Measurements from ENCODE around the gene PTBP1. TPM values are rescaled to one million over a fixed set of nuclear protein-coding genes. Genes with fewer than 3 reads are reported as not detected.
"Not testable (repeated sequence)": the region's sequence is repeated elsewhere in the genome, so short reads cannot be mapped to it uniquely, and the experiment has no call there.

The PTBP1 gene
- total RNA-seq, 2 experiments from 2014 or later: 524 to 526 TPM

DNA sequence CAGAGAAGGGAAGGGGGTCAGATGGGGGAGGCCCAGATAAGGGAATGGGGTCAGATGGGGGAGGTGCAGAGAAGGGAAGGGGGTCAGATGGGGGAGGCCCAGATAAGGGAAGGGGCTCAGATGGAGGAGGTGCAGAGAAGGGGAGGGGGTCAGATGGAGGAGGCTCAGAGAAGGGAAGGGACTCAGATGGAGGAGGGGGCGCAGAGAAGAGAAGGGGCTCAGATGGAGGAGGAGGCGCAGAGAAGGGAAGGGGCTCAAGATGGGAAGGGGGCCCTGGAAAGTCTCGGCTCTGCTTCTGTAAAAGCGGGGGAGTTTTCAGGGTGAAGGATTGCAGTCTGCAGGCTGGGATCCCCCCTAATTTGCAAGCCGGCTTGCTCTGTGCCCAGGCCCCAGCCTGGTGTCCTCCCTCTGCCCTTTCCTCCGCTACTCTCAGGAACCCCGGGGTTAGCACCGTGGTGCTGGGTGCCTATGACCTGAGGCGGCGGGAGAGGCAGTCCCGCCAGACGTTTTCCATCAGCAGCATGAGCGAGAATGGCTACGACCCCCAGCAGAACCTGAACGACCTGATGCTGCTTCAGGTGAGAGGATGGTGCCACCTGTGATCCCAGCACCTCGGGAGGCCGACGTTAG, 32.0 kb downstream of the PTBP1 start:
- H3K4me1 Mint-ChIP-seq (ENCODE audit: low read depth): no peaks in the 10 kb centered on the region
- DNase-seq (no peak), ATAC-seq (no peak)
- H3K4me3 Mint-ChIP-seq: no peak overlapping the region
- POLR2A ChIA-PET: no interaction called here
- no peaks in the 10 kb centered on the region for H3K27me3 Mint-ChIP-seq (ENCODE audit: low read depth)
- no peak overlapping the region for H3K27ac Mint-ChIP-seq
- H3K9me3 Mint-ChIP-seq (ENCODE audit: insufficient read depth): no peaks in the 10 kb centered on the region
- CTCF ChIA-PET: no interaction called here
- no peaks in the 10 kb centered on the region for H3K36me3 Mint-ChIP-seq (ENCODE audit: low read depth)

DNA sequence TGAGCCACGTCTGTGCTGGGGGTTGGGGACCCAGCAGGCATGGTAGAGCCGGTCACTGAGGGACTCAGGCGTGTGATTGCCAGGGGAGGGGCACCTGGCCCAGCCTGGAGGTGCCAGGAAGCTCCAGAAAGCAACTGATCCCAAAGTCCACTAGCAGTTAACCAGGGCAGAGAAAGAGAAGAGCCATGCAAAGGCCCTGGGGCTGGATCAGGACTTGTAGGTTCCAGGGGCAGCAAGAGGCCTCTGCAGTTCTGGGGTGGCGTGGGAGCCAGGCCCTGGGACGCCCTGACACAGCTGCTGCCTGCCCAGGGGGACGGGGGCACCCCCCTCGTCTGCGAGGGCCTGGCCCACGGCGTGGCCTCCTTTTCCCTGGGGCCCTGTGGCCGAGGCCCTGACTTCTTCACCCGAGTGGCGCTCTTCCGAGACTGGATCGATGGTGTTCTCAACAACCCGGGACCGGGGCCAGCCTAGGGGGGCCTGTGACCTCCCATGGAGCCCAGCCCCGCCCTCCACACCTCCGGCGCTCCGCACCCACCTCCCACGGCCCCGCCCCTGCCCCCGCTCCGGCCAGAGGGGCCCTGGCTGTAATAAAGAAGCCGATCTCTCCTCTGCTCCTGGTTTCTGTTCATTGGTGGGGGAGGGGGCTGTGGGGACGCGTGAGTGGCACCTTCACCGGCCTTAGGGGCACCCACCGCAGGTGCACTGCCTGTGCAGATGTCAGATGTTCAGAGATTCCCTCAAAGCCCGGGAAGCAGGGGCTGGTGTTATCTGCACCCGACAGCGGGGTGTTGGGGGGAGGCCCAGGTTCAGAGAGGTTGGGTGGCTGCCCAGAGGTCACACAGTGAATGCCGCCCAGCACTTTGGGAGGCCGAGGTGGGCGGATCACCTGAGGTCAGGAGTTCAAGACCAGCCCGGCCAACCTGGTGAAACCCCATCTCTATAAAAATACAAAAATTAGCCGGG, 34.4 kb downstream of the PTBP1 start:
- ATAC-seq: no peak
- no peak for DNase-seq
- ChIA-PET POLR2A (no interaction called here), CTCF (no interaction called here)
- H3K4me1 Mint-ChIP-seq (ENCODE audit: low read depth): no peaks in the 10 kb centered on the region
- H3K36me3 Mint-ChIP-seq (ENCODE audit: low read depth): no peaks in the 10 kb centered on the region
- H3K4me3 Mint-ChIP-seq: no peak overlapping the region
- peaks cover 3% of the 10 kb centered on the region for H3K27me3 Mint-ChIP-seq (ENCODE audit: low read depth)
- H3K9me3 Mint-ChIP-seq (ENCODE audit: insufficient read depth): no peaks in the 10 kb centered on the region
- H3K27ac Mint-ChIP-seq: no peak overlapping the region

DNA sequence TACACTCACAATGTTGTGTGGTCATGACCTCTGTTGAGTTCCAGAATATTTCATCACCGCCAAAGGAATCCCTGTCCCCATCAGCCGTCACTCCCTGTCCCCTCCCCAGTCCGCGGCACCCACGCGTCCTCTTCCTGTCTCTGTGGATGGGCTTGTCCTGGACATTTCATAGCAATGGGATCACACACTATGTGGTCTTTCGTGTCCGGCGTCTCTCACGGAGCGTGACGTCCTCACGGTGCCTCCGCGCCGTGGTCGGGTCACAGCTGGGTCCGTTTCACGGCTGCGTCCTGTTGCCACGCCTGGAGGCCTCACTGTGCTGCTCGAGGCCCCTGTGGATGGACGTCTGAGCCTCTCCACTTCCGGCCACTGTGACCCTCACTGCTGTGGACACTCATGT, 37.0 kb downstream of the PTBP1 start:
- CTCF ChIA-PET: no interaction called here
- Mint-ChIP-seq H3K27me3 (ENCODE audit: low read depth) (peaks cover 3% of the 10 kb centered on the region), H3K27ac (no peak overlapping the region), H3K36me3 (ENCODE audit: low read depth) (no peaks in the 10 kb centered on the region), H3K9me3 (ENCODE audit: insufficient read depth) (no peaks in the 10 kb centered on the region), H3K4me1 (ENCODE audit: low read depth) (no peaks in the 10 kb centered on the region), H3K4me3 (no peak overlapping the region)
- no peak for DNase-seq
- POLR2A ChIA-PET: no interaction called here
- no peak for ATAC-seq

DNA sequence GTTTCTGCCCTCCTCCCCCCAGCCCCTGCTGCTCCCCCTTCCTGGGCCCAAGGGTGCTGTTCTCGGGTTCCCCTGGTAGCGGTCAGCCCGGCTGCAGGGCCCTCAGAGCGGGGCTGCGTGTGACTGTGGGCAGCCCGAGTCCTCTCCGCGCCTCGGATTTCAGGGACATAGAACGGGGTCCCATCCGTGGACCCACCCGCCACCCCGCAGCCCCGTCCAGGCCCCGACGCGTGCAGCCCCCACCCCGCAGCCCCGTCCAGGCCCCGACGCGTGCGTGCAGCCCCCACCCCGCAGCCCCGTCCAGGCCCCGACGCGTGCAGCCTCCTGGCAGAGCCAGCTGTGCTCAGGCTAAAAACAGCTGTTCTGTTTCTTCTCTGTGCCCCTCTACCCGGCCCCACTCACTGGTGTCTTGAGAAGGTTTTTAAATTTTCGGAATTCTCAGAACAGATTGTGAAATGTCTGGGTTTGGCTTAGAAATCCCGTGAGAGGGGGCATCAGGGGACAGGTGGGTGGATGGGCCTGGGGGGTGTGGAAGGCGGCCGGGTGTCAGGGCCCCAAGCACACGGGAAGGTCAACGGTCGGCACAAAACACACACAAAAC, 38.1 kb downstream of the PTBP1 start:
- no peaks in the 10 kb centered on the region for H3K4me1 Mint-ChIP-seq (ENCODE audit: low read depth)
- no peaks in the 10 kb centered on the region for H3K36me3 Mint-ChIP-seq (ENCODE audit: low read depth)
- POLR2A ChIA-PET: no interaction called here
- no peaks in the 10 kb centered on the region for H3K9me3 Mint-ChIP-seq (ENCODE audit: insufficient read depth)
- H3K4me3 Mint-ChIP-seq: no peak overlapping the region
- DNase-seq (no peak), ATAC-seq (no peak)
- peaks cover 3% of the 10 kb centered on the region for H3K27me3 Mint-ChIP-seq (ENCODE audit: low read depth)
- no peak overlapping the region for H3K27ac Mint-ChIP-seq
- CTCF ChIA-PET: no interaction called here

DNA sequence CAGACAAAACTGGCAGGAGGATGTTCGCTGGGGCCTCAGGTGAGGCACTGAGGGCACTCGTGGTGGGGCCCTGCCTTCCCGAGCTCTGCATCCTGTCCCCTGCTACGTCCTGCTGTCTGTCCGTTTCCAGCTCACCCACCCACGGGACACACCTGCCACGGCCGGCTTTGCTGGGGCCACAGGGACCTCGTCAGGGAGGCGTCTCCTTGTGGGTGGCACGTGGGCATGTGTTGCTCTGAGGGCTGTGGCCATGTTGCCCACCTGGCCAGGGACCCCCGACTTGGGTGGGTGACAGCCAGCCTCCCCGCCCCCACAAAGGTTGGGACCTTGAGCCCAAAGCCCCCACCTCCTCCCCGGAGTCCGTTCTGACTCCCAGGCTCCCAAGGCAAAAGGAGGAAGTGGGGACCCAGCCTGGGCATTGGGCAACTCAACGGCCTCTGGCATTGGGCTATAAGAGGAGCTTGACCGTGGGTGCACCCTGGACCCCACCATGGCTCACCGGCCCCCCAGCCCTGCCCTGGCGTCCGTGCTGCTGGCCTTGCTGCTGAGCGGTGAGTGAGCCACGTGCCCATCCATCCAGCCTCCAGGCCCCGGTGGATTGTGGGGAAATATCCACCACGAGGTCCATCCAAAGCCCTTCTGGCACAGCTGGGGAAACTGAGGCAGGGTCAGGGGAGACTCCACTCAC, 43.4 kb downstream of the PTBP1 start, which contains the start of gene PRTN3:
TSS of gene PRTN3 (plus strand) at position 481 of the 688 bp plus-strand sequence. CDS start at position 491, 10 bp downstream.
- Mint-ChIP-seq H3K4me1 (ENCODE audit: low read depth) (peaks cover 4% of the 10 kb centered on the region), H3K36me3 (ENCODE audit: low read depth) (no peaks in the 10 kb centered on the region), H3K27me3 (ENCODE audit: low read depth) (peaks cover 16% of the 10 kb centered on the region), H3K27ac (no peak within 1 kb of the TSS), H3K4me3 (no peak within 1 kb of the TSS), H3K9me3 (ENCODE audit: insufficient read depth) (no peaks in the 10 kb centered on the region)
- POLR2A ChIA-PET: interaction anchor here (0.5 kb wide), 1 partner anchor 132 kb away, joined by 3 read pairs; no protein-coding TSS in a partner anchor
- DNase-seq: no peak
- no peak for ATAC-seq
- CTCF ChIA-PET: no interaction called here

DNA sequence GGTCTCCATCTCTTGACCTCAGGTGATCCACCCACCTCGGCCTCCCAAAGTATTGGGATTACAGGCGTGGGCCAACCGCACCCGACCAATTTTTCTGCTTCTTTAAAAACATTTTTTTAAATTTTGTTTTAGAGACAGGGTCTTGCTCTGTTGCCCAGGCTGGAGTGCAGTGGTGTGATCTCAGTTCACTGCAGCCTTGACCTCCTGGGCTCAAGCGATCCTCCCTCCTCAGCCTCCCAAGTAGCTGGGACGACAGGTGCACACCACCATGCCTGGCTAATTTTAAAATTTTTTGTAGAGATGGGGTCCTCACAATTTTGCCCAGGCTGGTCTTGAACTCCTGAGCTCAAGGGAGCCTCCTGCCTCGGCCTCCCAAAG, 45.5 kb downstream of the PTBP1 start:
- ATAC-seq; H3K4me3 Mint-ChIP-seq; H3K27ac Mint-ChIP-seq; H3K36me3 Mint-ChIP-seq (ENCODE audit: low read depth); CTCF ChIA-PET; H3K4me1 Mint-ChIP-seq (ENCODE audit: low read depth); DNase-seq; H3K9me3 Mint-ChIP-seq (ENCODE audit: insufficient read depth): not testable (repeated sequence)
- POLR2A ChIA-PET: interaction anchor here (0.7 kb wide), 2 partner anchors 67 to 378 kb away, joined by 3 to 4 read pairs; no protein-coding TSS in a partner anchor
- peaks cover 18% of the 10 kb centered on the region for H3K27me3 Mint-ChIP-seq (ENCODE audit: low read depth)

DNA sequence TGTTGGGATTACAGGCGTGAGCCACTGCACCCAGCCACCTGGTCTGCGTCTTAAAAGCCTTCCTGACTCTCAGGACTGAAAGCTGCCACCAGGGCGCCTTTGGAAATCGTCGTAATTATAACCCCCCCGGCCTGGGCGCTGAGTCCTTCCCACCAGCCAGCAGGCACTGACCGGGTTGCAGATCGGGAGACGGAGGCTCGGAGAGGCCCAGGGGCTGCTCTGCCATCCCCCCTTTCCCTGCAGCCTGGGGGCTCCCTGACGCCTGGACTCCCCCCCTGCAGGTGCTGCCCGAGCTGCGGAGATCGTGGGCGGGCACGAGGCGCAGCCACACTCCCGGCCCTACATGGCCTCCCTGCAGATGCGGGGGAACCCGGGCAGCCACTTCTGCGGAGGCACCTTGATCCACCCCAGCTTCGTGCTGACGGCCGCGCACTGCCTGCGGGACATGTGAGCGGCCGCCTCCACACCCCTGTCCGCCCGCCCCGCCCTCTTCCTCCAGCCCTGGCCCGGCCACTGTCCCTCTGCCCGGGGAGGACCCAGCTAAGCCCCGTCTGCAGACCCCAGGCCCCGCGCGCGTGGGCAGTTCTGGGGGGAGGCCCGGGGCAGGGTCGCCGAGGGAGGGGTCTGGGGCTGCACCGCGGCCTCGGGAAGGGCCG, 46.1 kb downstream of the PTBP1 start:
- H3K27me3 Mint-ChIP-seq (ENCODE audit: low read depth): peaks cover 18% of the 10 kb centered on the region
- CTCF ChIA-PET: no interaction called here
- no peak overlapping the region for H3K4me3 Mint-ChIP-seq
- POLR2A ChIA-PET: interaction anchor here (0.7 kb wide), 1 partner anchor 66 kb away, joined by 3 read pairs; no protein-coding TSS in a partner anchor
- no peaks in the 10 kb centered on the region for H3K9me3 Mint-ChIP-seq (ENCODE audit: insufficient read depth)
- ATAC-seq: peak; percentile 23
- no peaks in the 10 kb centered on the region for H3K36me3 Mint-ChIP-seq (ENCODE audit: low read depth)
- no peak for DNase-seq
- no peak overlapping the region for H3K27ac Mint-ChIP-seq
- peaks cover 4% of the 10 kb centered on the region for H3K4me1 Mint-ChIP-seq (ENCODE audit: low read depth)

DNA sequence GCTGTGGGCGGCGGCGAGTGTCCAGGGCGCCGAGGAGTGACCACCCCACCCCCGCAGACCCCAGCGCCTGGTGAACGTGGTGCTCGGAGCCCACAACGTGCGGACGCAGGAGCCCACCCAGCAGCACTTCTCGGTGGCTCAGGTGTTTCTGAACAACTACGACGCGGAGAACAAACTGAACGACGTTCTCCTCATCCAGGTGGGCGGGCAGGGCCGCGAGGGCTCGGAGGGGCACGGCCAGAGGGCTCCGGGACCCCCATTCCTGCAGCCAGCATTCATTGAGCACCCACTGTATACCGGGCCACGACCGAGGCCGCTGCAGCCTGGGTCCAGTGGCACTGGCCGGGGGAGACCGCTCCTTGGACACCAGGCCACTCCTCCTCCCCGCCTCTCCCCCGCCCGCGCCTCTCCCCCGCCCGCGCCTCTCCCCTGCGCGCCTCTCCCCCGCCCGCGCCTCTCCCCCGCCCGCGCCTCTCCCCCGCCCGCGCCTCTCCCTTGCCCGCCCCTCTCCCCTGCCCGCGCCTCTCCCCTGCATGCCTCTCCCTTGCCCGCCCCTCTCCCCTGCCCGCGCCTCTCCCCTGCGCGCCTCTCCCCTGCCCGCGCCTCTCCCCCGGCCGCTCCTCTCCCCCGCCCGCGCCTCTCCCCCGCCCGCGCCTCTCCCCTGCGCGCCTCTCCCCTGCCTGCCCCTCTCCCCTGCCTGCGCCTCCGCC, 46.7 kb downstream of the PTBP1 start:
- H3K36me3 Mint-ChIP-seq (ENCODE audit: low read depth): no peaks in the 10 kb centered on the region
- H3K27ac Mint-ChIP-seq: no peak overlapping the region
- DNase-seq (no peak), ATAC-seq (no peak)
- H3K4me3 Mint-ChIP-seq: no peak overlapping the region
- H3K27me3 Mint-ChIP-seq (ENCODE audit: low read depth): peaks cover 18% of the 10 kb centered on the region
- POLR2A ChIA-PET: no interaction called here
- H3K4me1 Mint-ChIP-seq (ENCODE audit: low read depth): peaks cover 4% of the 10 kb centered on the region
- no peaks in the 10 kb centered on the region for H3K9me3 Mint-ChIP-seq (ENCODE audit: insufficient read depth)
- CTCF ChIA-PET: no interaction called here

DNA sequence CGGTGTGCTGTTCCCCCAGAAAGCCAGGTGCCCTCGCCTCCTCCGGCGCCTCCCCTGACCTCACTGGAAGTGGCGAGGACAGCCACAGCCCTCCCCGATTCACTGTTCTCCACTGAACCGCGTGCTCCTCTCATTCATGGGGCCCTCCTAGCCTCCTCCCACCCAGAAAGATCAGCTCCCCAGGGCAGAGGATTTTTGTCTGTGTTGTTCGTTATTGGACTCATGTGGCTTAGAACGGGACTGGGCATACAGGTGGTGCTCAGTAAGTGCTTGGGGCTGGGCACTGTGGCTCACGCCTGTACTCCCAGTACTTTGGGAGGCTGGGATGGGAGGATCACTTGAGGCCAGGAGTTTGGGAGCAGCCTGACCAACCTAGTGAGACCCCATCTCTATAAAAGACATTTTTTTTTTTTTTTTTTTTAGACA, 47.3 kb downstream of the PTBP1 start:
- Mint-ChIP-seq H3K9me3 (ENCODE audit: insufficient read depth) (no peaks in the 10 kb centered on the region), H3K4me1 (ENCODE audit: low read depth) (peaks cover 4% of the 10 kb centered on the region), H3K27ac (no peak overlapping the region), H3K27me3 (ENCODE audit: low read depth) (peaks cover 18% of the 10 kb centered on the region), H3K36me3 (ENCODE audit: low read depth) (no peaks in the 10 kb centered on the region), H3K4me3 (no peak overlapping the region)
- ATAC-seq (peak; percentile 28), DNase-seq (peak; percentile 41)
- ChIA-PET POLR2A (no interaction called here), CTCF (no interaction called here)

DNA sequence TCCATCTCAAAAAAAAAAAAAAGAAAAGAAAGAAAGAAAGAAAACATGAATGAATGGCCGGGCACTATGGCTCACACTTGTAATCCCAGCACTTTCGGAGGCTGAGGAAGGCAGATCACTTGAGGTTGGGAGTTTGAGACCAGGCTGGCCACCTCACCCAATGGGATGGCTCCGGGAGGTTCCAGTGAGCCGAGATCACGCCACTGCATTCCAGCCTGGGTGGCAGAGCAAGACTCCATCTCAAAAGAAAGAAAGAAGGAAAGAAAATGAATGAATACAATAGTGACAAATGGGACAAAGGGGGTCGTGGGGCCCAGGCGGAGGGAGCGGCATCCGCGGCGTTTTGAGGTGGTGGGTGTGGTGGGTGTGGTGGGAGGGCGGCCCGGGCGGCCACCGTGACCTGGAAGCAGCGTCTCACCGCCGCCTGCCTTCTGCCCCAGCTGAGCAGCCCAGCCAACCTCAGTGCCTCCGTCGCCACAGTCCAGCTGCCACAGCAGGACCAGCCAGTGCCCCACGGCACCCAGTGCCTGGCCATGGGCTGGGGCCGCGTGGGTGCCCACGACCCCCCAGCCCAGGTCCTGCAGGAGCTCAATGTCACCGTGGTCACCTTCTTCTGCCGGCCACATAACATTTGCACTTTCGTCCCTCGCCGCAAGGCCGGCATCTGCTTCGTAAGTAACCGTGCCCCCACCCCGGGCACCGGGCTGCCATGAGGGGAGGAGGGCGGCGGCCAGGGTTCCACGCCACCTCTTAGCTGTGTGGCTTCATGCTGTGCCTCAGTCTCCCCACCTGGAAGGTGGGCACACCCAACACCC, 48.7 kb downstream of the PTBP1 start:
- Mint-ChIP-seq H3K27ac (no peak overlapping the region), H3K27me3 (ENCODE audit: low read depth) (peaks cover 18% of the 10 kb centered on the region), H3K9me3 (ENCODE audit: insufficient read depth) (no peaks in the 10 kb centered on the region), H3K4me1 (ENCODE audit: low read depth) (peaks cover 4% of the 10 kb centered on the region), H3K4me3 (no peak overlapping the region), H3K36me3 (ENCODE audit: low read depth) (no peaks in the 10 kb centered on the region)
- no peak for DNase-seq
- ATAC-seq: no peak
- POLR2A ChIA-PET: no interaction called here
- CTCF ChIA-PET: interaction anchor here (1.0 kb wide), 1 partner anchor 77 kb away, joined by 3 read pairs; no protein-coding TSS in a partner anchor
